Activated T-helper 1 cell treated with anti-CD3 and anti-CD28 coated beads, Interleukin-2, amount 50 U/mL, for 16 hours (primary cell): Measurements from ENCODE around the gene CLEC3A.
"Not testable (repeated sequence)": the region's sequence is repeated elsewhere in the genome, so short reads cannot be mapped to it uniquely, and the experiment has no call there.

ENCODE experiments used
- DNase-seq, 2 donors: peaks; one replicate each; pipeline ENCODE4 v3.0.0-alpha.2; 2020; ENCODE audit warnings: low read depth in 1 of 2, low spot score in 1 of 2

Gene CLEC3A, protein sequence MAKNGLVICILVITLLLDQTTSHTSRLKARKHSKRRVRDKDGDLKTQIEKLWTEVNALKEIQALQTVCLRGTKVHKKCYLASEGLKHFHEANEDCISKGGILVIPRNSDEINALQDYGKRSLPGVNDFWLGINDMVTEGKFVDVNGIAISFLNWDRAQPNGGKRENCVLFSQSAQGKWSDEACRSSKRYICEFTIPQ

DNA sequence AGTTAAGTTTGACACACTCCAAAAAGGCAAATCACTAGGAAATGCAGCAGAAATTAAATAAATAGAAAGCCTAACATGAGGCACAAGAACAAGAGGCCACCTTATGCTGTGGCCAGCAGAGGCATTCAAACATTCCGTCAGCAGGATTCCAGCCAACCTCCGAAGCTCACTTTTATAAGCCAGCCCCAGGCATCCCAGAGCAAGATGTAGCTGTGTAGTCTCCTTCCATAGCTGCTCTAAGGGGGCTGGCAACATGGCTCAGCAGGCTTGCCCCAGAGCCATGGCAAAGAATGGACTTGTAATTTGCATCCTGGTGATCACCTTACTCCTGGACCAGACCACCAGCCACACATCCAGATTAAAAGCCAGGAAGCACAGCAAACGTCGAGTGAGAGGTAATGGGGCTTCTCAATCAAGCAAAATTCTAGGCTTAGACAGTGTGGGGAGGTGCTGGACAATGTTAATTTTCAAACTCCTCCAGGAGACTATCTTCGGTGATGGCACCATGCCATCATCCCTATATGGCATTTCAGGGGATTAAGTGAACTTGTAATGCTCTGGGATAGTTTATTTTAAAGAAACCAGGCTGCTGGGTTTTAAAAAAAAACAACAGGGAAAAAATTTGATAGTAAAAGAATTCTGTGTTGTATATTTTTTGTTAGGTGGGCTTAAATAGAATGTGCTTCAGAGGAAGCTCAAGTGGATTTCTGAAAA, at the start of gene CLEC3A:
Gene CLEC3A (plus strand): TSS at position 202 of the 714 bp plus-strand sequence. CDS start 79 bp downstream, at position 281.
- no peak for DNase-seq

DNA sequence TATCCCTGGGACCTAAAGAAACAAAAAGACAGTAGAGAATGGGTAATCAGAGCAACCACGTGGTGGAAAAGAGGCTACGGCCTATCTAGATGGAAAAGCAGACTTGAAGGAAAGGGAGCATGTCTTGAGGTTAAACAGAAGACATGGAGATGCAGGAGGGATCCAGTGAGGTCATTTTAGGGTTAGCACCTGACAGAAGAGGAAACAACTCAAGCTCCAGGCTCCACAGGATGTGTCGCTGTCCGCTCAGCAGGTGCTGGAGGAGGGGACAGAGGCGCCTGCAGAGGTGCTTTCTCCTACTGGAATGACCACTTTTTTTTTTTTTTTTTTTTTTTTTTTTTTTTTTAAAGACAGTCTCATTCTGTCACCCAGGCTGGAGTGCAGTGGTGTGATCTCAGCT, 47.5 kb upstream of the CLEC3A start:
- no peak for DNase-seq

DNA sequence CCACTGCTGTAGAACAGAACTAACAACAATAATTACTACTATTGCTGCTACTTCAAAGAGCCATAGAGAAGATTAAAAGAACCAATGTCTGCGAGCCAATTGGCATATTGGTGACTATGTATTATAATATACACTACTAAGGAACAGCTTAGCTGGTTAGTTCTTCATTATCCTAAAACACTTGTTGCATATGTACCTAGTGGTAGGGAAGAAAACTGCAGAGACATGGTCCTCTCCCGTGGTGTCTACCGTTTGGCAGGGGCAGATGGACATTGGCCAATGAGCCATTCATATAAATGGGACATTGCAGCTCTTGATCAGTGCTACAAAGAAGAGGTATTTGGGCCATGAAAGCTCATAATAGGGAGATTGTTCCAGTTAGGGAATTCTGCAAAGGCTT, 46.4 kb upstream of the CLEC3A start:
- no peak for DNase-seq

DNA sequence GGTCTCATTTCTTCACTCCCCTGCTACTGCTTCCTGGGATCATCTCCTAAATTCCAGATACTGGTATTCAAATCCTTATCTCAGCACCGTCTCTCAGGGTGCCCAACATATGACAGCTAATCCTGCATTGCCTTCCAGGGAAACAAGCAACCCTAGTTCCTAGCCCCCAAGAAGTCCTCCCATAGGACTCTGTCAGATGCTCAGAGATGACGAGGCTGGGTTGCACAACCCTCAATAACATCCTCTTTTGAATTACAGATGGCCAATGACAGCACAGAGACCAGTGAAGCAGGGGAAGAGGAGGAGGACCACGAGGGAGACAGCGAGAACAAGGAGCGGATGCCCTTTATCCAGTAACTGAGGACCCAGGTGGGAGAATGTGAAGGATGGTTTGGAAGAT, 45.0 kb upstream of the CLEC3A start:
- no peak for DNase-seq

DNA sequence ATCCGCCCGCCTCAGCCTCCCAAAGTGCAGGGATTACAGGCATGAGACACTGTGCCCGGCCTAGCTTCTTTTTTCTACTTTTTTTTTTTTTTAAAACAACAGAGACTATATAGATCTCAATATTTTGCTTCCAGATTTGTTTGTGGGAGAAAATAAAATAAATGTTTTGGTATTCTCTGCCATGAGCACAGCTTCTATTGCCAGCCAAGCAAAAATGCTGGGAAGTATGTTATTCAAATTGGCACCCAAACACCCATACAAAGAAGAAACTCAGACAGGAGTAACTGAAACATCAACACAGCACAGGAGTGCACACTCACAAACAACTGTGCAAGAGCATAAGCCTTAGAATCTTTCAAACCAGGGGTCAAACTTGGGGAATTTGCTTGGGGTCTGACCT, 37.2 kb upstream of the CLEC3A start:
- DNase-seq, result no peak

DNA sequence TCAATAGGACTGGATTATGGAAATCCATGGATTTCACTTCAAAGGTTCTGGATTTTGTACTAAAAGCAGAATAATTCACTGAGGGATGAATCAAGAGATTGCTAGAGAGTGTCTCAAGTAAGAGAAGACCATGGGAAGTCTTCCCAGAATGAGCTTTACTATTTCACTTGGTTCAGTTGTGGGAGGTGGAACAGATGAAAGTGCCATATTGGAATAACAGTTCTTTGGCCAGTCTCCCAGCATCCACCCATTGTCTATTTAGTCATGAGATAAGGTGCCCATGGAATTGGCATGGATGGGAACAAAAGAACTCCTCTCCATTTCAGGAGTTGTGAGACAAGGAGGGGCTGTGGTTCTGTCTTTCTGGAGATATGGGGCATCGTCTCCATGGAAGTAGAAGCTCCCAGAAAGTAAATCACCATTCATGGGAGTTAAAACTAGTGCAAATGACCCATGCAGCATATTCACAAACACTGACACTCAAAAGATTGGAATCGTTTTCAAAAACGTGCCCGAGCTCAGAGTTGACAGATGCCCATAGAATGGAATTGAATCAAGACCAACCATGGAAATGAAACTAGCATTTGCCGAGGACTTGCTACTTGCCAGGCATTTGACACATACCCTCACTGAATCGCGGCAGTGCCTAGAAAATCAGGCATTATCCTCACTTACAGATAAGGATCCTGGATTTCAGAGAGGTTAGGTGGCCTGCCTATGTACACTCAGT, 36.2 kb upstream of the CLEC3A start:
- DNase-seq, result no peak

DNA sequence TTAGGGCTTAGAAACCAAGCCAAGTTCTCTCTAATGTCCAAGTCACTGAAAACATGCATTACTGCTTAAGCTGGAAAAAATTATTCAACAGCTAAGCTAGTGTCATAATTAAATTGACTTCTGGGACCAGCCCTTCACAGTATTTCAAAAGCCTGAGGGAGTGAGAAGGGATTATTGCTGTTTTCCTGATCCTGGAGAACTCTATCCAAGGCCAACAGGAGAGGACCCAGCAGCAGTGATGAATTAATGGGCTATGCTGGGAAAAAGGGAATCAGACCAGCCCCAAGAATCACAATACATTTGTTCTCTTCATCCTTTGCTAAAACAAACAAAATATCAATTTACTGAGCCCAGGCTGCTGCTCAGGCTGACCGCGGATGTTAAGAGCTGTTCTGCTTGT, 34.5 kb upstream of the CLEC3A start:
- DNase-seq, result no peak

DNA sequence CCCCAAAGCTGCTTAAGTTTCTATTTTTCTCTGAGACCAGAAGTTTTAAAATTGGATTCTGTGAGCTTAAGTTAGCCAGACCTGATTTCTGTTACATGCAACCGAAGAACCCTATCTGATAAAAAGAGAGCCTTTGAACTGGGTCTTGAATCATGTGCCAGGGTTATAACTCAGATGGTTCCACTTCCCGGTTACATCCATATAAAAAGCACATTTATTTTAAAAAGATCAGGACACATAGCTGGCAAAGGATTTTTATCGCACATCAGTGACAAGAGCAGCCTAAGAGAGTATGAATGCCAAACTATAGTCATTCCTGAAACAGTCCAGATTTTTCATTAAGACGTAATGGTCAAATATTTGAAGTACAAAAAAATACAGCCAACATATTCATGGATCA, 32.5 kb upstream of the CLEC3A start:
- no peak for DNase-seq

DNA sequence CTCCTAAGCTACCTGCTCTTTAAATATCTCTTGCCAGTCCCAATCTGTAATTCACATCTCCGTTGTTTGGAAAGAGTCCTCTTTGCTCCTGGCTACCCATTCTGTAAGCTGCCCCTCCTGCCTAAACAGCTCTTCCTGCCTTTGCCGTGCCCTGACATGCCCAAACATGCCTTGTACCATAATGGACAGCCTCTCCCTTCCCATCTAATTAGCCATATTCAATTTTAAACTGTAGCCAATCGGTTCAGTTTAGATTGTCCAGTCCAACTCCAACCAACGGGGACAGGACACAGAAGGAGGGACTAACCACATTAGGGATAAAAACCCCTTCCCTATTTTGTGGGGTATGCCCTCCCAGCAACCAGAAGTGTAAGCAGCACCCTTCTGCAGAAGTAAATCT, 30.6 kb upstream of the CLEC3A start:
- DNase-seq, result no peak

DNA sequence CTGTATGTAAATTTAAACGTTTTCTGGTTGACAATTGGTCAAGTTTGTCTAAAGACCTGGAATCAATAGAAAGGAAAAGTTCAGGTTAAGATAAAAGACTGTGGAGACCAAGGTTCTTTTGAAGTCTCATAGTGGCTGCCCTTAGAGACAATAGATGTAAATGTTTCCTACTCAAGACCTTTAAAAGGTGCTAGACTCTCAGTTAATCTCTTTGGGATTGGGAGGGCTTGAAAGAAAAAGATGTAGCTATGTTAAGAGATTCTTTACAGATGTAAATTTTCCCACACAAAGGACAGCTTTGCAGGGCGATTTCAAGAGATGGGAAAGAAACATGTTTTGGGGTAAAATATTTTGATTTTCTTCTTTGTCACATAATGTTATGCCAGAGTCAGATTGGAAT, 30.0 kb upstream of the CLEC3A start:
- not testable (repeated sequence) for DNase-seq

DNA sequence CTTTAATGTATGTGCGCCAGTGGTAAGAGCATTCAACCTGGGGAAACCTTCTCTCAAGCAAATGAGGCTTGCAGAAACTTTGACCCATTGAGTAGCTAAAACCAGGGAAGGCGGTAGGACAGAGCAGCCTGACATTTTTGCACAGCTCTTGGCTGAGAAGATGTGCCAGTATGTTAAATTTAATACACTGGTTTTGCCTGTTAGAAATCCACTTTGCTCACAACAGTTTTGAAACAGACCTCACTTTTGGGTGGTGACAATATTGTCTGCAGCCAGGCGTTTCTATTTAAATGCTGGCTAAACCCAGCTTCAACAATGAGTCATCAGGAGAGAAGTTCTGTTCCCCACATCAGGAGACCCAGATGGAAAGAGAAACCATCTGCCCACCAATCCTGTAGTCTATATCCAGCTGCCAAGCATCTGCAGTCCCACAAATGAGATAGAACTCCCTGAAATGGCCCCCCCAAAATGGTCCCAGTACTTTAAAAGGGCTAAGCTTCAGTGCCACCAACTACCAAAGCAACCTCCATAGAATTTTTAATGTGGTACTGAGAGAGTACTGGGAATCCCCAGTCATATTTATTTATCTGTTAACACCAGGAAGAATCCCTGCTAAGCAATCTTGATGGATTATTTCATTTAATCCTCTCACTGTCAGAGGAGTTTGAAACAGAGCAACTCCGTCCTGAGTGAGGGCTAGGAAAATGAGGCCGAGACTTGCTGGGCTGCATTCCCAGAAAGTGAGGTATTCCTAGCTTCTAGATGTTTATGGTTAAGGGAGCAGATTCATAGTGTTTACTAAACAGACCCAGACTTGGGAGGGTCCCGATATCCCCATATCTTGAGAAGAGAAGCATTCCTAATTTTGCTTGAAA, 29.0 kb upstream of the CLEC3A start:
- DNase-seq, result no peak

DNA sequence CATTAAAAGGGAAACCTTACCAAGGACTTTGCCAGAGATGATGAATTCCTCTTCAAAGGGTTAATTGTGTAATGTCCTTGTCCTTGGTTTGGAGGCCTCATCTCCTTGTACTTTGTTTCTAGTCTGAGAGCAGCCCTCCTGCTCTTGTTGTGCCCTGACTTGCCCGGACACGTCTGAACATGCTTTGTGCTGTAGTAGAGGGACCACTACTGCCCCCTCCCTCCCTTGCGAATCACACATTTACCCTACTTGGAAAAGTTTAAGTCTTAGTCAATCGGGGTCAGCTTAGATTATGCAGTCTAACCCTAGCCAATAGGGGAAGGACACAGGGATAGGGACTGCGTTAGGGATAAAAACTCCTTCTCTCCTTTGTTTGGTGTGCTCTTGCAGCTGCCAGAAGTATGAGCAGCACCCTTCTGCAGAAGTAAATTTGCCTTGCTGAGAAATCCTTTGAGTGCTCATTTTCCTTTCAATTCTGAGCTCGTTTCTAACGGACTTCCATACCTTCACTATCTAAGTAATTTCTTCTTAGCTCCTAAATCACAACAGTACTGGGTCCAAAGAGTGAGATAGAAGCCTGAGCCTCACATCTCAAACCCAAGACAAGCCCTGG, 26.4 kb upstream of the CLEC3A start:
- DNase-seq, result no peak

DNA sequence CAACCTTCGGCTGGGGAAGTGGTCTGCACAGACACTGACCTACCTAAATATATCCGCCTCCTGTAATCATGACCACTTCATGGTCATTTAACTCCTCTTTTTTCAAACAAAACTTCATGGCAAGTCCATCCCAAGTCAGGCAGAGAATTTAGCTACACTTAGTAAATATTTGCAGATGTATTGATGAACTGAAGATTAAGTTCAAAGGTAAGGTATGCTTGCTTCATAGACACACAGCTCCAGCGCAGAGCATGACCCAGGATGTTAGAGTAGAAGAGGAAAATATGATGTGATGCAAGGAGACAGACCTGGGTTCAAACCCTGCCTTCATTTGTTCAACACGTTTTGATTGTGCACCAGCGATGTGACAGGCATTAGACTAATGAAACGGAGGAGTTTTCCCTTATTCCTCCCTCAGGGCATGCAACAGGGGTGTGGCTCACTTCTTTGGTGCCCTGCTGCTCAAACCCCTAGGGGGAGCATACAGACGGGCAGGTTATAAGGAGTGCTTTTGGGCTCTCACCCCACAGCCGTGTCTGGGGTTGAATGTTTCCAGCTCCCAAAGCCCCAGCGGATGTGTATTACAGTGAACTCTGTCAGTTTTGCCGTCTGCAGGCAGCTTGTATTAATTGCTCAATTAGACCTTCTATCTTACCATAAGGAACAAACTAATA, 23.9 kb upstream of the CLEC3A start:
- DNase-seq, result no peak

DNA sequence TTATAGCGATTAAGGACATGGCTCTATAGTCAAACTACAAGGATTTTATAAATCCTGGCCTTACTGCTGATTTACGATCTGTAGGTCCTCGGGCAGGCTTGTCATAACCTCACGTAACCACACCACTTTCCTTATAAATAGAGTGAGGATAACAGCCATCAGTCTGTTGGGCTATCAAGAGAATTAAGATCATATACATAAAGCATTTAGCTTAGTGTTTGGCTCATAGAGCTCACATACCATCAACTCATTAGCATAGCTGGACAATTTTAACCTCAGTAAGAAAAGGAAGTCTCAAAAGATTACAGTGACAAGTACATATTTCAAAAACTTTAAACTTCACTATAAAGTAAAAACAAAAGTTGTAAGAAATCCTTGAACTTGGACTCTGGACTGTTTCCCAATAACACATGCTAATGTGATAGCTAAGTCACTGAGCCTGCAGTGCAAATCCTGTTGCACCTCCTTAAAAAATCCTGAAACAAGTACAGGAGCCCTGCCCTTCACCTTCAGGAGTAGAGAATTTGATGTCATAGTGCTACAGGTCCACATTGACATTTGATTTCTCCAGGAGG, 20.8 kb upstream of the CLEC3A start:
- DNase-seq, result no peak

DNA sequence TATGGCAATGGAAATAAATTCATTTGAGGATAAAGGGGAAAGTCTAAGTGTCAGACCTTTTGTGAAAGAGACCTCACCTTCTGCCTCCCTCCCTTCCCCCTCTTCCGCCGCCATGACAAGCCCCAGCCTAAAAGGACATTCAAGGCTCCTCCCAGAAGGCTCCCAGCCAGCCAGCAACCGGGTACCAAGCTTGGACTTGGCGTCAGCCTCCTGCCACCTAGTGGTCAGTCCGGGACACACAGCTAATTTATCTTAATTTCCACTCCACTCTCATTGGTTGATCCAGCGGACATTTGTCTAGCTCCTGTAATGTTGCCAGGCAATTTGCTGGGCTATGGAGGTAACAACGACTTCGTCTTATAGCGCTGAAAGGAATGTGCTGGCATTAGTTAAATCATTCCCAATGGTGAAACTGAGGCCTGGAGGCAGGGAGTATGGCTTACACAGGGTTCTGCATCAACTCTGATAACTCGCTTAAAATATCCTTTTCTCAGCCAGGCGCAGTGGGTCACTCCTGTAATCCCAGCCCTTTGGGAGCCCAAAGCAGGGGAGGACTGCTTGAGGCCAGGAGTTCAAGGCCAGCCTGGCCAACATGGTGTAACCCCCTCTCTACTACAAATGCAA, 19.3 kb upstream of the CLEC3A start:
- peak; percentile 12 to 27 for DNase-seq

DNA sequence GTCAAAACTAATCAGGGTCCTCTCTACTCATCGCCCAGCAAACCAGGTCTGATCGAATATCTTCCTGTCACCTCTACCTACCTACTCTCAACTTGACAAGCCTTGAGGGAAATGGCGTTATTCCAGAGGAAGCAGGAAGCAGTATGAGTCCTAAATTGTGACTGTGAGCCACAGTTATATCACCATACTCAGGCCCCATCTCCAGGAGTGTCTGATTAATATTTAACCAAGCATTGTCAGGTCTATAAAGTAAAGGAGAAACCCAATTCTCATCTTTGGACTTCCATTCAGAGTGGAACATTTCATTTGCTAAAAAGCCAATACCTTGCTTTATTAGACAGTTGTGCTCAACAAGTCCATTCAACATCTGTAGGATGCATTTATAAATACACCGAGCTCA, 17.8 kb upstream of the CLEC3A start:
- no peak for DNase-seq

DNA sequence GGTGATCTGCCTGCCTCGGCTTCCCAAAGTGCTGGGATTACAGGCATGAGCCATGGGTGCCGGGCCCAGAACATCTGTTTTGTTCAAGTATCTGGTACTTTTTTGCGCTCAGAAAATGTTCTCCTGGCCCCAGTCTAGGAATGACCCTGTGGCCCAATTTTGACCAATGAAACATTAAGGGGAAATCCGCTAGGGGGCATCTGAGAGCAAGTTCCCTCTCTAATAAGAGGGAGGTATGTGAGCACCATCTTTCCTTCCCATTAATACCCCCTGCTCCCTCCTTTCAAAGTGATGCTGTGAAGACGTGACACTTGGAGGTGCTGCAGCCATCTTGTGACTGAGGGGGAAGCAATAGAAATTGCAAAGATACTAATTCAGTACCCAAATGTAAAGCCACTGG, 16.5 kb upstream of the CLEC3A start:
- DNase-seq, result no peak

DNA sequence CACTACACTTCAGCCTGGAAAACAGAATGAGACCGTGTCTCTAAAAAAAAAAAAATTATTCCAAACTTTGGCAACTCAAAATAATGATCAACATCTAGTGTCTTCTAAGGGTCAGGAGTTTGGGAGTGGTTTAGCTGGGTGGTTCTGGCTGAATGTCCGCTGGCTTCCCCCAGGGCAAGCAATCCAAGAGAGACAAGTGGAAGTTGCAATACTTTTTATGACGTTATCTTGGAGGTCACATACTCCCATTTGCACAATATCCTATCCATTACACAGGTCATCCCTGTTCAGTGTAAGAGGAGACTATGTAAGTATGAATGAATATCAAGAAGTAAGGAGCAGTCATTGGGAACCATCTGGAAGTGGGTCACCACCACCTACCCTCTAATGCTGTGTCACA, 15.2 kb upstream of the CLEC3A start:
- no peak for DNase-seq

DNA sequence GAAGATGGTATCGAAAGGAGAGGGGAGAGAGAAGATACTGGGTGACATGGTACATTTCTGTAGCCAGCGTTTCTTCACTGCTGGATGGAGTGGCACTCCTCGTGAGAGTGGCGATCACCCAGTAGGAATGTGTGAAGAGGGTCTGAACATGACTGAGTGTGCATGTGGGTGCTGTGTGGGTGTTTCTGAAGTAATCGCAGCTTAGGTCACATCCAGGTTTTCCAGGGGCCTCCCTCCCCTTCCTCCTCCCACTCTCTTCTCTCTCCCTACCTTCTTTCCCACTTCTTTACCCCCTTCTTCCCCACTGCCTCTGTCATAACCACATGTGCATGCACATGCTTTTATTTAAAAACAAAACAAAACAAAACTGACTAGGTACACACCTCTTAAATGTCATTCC, 1.8 kb downstream of the CLEC3A start:
- DNase-seq, result no peak

DNA sequence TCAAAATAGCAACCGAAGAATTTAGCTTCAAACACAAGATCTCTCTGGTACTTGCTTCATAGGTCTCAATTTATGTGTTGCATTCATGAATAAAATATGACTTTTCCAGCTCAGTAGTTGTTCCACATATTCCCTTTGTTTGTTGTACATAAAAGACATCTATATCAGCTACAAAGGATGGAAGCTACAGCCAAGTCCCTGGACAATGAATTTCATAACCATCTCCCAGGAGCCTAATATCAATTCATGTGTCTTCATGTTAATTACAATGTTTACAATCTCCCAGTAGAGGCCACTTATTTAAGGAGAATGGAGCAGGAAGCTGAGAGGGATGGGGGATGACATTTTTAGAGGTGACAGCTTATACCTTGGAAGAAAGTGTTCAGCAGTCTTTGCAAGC, 3.3 kb downstream of the CLEC3A start:
- no peak for DNase-seq
